GM23338 (cell line): ENCODE data around the gene CRHR1.

Experiments used
- EZH2 ChIP-seq: fragments of 200-600 bp; sonication (generic); IDR thresholded peaks from one replicate; pipeline ENCODE4 v1.8.0; 2017; ENCODE audit warnings: antibody characterized with exemption, mild to moderate bottlenecking, low read depth; ENCODE audit not compliant: unreplicated experiment
- EZH2phosphoT487 ChIP-seq: fragments of 200-600 bp; sonication (generic); IDR thresholded peaks from one replicate; pipeline ENCODE4 v1.8.1; 2018; ENCODE audit warnings: antibody characterized with exemption; ENCODE audit not compliant: unreplicated experiment
- JUNB ChIP-seq: IDR thresholded peaks from one replicate; pipeline ENCODE4 v1.6.1; 2016; ENCODE audit warnings: antibody characterized with exemption; ENCODE audit not compliant: unreplicated experiment
- NANOG ChIP-seq: IDR thresholded peaks from 2 replicates; pipeline ENCODE4 v1.6.1; 2016; ENCODE audit warnings: antibody characterized with exemption, borderline replicate concordance
- POLR2AphosphoS5 ChIP-seq: IDR thresholded peaks from 2 replicates; pipeline ENCODE4 v1.6.1; 2016; ENCODE audit warnings: antibody characterized with exemption, low read depth
- TF ChIP-seq, protein P1 (sequence below), 2 experiments: fragments of 200-600 bp in 1 of 2; sonication (generic) in 1 of 2; conservative IDR thresholded peaks; 2 replicates each; pipeline versions ENCODE4 v1.5.1 to v1.6.1; 2016 to 2017; ENCODE audit warnings: antibody characterized with exemption in 2 of 2, low read depth in 2 of 2, mild to moderate bottlenecking in 2 of 2, moderate library complexity in 1 of 2
- TF ChIP-seq, protein P2 (sequence below): IDR thresholded peaks from one replicate; pipeline ENCODE4 v1.6.1; 2018; ENCODE audit warnings: antibody characterized with exemption; ENCODE audit not compliant: unreplicated experiment

DNA sequence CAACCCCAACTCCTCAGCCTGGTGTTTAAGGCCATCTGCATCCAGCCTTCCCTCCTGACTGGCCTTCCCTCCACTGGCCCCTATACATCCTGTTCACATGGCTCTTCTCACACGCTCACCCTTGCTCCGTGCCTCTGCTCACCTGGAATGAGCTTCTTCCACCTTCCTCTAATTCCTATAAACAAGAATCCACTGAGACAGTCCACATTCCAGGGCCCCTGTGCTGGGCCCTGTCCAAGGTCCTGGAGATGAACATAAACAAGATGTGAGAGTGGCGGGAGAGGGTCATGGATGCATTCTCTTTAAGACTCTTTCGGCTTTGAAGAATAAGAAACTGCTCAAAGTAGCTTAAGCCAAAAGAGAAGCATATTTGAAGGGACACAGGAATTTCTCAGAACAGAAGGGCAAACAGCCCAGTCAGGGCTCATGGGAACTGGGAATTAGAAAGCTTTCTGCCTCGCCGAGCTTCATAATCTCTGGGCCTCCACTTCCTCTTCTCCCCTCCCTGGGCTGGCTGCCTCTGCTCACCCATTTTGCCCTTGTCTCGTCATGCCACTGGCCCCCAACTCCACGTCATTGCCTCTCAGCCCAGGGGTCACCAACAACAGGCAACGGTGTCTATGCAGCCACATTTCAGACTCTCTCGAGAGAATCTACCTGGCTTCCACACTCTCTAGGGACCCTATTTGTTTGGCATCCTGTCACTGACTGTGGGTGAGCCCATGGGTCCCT lies 74.0 kb downstream of the CRHR1 start:
- TF ChIP-seq, protein P1, sequence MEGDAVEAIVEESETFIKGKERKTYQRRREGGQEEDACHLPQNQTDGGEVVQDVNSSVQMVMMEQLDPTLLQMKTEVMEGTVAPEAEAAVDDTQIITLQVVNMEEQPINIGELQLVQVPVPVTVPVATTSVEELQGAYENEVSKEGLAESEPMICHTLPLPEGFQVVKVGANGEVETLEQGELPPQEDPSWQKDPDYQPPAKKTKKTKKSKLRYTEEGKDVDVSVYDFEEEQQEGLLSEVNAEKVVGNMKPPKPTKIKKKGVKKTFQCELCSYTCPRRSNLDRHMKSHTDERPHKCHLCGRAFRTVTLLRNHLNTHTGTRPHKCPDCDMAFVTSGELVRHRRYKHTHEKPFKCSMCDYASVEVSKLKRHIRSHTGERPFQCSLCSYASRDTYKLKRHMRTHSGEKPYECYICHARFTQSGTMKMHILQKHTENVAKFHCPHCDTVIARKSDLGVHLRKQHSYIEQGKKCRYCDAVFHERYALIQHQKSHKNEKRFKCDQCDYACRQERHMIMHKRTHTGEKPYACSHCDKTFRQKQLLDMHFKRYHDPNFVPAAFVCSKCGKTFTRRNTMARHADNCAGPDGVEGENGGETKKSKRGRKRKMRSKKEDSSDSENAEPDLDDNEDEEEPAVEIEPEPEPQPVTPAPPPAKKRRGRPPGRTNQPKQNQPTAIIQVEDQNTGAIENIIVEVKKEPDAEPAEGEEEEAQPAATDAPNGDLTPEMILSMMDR (conservative IDR thresholded peaks at IDR 0.05; ENCODE audit: low read depth in 2 of 2), result no peak
- TF ChIP-seq EZH2phosphoT487 (no peak), POLR2AphosphoS5 (no peak), NANOG (no peak), EZH2 (no peak), JUNB (no peak)
- TF ChIP-seq, protein P2, sequence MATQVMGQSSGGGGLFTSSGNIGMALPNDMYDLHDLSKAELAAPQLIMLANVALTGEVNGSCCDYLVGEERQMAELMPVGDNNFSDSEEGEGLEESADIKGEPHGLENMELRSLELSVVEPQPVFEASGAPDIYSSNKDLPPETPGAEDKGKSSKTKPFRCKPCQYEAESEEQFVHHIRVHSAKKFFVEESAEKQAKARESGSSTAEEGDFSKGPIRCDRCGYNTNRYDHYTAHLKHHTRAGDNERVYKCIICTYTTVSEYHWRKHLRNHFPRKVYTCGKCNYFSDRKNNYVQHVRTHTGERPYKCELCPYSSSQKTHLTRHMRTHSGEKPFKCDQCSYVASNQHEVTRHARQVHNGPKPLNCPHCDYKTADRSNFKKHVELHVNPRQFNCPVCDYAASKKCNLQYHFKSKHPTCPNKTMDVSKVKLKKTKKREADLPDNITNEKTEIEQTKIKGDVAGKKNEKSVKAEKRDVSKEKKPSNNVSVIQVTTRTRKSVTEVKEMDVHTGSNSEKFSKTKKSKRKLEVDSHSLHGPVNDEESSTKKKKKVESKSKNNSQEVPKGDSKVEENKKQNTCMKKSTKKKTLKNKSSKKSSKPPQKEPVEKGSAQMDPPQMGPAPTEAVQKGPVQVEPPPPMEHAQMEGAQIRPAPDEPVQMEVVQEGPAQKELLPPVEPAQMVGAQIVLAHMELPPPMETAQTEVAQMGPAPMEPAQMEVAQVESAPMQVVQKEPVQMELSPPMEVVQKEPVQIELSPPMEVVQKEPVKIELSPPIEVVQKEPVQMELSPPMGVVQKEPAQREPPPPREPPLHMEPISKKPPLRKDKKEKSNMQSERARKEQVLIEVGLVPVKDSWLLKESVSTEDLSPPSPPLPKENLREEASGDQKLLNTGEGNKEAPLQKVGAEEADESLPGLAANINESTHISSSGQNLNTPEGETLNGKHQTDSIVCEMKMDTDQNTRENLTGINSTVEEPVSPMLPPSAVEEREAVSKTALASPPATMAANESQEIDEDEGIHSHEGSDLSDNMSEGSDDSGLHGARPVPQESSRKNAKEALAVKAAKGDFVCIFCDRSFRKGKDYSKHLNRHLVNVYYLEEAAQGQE, result peak; percentile 86
